Stimulated activated CD4-positive, alpha-beta T cell treated with anti-CD3 and anti-CD28 coated beads, Interleukin-1b, Interleukin-23, amount 100 ng/mL, for 24 hours (primary cell): ENCODE results near the gene OPA1.
"Not testable (repeated sequence)": the region's sequence is repeated elsewhere in the genome, so short reads cannot be mapped to it uniquely, and the experiment has no call there.

Experiments
- DNase-seq, 4 experiments: peaks; one replicate each; pipeline ENCODE4 v3.0.0-alpha.2; 2020; ENCODE audit warnings: low read depth in 4 of 4, low spot score in 1 of 4

The OPA1 gene

DNA sequence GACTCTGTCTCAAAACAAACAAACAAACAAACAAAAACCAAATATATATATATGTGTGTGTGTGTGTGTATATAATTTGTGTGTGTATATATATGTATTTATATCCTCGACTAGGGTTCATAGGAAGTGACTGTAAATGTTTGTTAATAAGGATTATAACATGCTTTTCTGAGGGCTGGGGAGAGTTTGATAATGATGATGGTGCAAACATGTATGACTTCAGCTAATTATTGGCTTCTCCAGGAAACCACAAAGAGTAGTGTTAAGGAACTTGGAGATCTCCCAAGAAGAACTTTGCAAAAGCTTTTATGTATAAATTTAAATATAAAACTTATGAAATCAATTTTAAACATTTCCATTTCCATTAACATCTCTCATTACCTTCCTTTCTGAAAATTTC lies 3.9 kb upstream of the OPA1 start:
- DNase-seq: no peak

DNA sequence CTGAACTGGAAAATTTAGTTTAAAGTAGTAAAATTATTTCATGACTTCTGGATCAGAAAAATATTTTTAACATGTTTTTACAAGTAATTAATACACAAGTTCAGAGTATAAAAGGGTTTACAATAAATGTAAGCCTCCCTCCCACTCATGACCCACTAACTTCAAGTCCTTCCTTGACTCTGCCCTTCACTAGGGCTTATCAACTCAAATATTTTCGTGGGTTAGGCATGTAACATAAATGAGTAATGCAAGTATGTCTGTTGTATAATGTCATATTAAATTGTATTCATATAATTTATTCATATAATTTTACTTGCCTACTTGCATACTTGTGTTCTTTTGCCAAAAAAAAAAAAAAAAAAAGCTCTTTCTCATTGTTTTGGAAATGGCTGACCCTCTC lies 3.4 kb upstream of the OPA1 start:
- DNase-seq: no peak

DNA sequence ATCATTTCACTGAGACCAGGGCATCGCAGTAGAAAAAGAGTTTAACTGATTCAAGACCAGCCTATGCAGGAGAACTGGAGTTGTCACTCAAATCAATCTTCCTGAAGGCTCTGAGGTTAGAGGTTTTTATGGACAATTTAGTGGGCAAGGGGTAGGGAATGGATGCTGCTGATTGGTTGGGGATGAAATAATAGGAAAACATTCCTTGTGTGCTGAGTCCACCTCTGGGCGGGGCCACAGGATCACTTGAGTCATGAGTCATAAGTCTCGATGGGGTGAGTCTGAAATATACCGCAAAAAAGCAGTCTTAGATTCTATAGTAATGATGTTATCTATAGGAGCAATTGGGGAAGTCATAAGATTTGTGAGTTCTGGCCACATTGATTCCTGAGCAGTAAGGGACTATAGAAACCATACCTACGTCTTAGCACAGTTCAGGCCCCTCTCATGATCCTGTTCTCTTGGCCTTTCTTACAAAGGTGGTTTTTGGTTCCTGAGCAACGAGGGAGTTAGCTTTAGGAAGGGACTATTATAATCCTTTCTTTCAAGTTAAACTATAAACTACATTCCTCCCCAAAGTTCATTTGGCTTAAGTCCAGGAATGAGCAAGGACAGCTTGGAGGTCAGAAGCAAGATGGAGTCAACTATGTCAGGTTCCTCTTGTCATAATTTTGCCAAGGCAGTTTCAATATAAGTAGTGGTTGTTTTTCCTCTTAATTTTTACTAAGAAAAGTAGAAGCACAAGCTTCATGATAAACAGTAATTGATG lies 2.7 kb upstream of the OPA1 start:
- no peak for DNase-seq

DNA sequence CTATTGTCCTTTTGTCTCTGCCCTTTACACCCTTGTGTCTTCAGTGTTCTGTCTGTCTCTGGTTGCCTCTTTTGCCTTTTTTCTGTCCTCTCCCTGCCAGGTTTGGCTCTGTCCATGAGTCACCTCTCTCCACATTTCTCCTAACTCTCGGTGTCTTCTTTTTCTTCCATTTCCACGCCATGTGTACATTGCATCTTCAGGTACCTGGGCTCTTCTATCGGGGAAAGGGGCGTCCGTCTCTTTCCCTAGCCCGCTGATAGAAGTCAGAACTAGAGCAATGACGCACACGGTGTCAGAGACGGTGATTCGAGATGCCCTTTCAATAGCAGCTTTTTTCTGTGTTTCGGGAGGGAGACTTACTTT lies 641 bp downstream of the OPA1 start:
- DNase-seq: peak; percentile 15 to 32 (median 18)

GRCh38 chr3:193594946-193595689 lies 2.1 kb downstream of the OPA1 start:
- no peak for DNase-seq

DNA sequence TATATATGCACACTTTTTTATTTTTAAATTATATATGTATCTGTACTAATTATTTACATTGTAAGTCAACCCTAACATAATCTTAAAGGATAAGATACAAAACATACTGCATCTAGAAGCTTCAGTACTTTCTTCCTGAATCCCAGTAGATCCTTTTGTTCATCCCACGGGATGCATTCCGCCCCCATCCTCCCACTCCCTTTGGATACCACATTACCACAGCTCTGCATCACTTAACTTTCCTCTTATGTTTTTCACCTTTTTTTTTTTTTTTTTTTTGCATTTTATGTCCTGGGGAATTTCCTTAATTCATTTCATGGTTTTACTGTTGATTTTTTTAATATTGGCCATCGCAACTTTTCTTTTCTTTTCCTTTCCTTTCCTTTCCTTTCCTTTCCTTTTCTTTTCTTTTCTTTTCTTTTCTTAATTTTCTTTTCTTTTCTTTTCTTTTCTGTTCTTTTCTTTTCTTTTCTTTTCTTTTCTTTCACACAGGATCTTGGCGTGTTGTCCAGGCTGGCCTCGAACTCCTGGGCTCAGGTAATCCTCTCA lies 3.0 kb downstream of the OPA1 start:
- no peak for DNase-seq

DNA sequence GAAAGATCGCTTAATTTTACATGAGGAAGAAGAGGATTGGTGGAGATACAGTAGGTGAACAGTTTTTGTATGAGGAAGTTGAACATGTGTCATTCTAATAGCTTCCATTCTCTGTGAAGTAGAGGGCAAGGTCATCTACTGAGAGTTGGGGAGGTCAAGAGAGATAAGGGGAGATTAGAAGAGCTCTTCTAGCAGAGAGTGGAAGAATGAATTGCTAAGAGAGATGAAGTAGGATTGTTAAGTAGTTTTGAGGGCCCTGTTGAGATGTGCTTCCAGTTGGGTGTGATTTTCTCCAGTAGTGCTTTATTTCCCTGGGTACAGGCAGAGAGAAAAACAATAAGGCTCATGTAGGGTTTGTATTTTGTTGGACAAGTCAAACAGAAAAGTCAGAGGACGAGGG lies 5.2 kb downstream of the OPA1 start:
- DNase-seq: no peak

DNA sequence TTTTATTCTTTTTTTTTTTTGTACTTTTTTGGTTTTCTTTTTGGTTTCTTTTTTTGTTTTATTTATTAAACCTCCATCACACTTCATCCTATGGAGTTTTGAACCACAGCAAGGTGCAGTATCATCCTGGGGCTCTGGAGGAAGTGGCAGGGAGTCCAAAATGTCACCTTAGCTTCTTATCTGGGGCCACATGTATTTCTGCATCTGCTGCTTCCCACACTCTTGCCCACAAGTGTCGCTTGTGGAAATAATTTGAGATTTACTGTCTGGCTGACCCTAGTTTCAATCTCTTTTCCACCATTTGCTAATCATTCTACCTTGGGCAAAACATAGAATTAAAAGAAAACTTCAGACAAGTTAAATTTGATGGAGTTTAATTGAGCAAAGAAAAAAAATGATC lies 6.4 kb downstream of the OPA1 start:
- DNase-seq: no peak

- DNase-seq: peak; percentile 20 to 38 (median 30)
Measured at GRCh38 chr3:193605876-193606275, 12.9 kb downstream of the OPA1 start.

GRCh38 chr3:193606892-193607291 lies 13.9 kb downstream of the OPA1 start:
- DNase-seq: not testable (repeated sequence)

GRCh38 chr3:193610516-193610915 lies 17.5 kb downstream of the OPA1 start:
- not testable (repeated sequence) for DNase-seq

DNA sequence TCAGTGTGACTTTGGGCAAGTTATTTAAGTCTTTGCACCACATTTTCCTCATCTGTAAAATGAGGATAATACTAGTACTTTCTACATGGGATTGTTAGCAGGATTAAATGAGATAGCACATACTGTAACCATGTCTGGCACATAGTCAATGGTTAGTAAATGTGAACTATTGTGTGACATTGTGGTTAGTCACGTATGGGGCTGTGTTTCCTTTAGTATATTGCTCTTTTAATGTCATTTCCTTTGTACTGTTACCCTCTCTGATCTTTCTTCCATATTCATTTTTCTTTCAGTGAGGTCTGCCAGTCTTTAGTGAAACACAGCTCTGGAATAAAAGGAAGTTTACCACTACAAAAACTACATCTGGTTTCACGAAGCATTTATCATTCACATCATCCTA lies 21.4 kb downstream of the OPA1 start:
- no peak for DNase-seq

- no peak for DNase-seq
Measured at GRCh38 chr3:193617628-193618027, 24.6 kb downstream of the OPA1 start.

GRCh38 chr3:193620057-193620456 lies 27.0 kb downstream of the OPA1 start:
- no peak for DNase-seq

- DNase-seq: no peak
Measured at GRCh38 chr3:193620650-193621049, 27.6 kb downstream of the OPA1 start.

- DNase-seq: no peak
Measured at GRCh38 chr3:193621127-193621526, 28.1 kb downstream of the OPA1 start.

DNA sequence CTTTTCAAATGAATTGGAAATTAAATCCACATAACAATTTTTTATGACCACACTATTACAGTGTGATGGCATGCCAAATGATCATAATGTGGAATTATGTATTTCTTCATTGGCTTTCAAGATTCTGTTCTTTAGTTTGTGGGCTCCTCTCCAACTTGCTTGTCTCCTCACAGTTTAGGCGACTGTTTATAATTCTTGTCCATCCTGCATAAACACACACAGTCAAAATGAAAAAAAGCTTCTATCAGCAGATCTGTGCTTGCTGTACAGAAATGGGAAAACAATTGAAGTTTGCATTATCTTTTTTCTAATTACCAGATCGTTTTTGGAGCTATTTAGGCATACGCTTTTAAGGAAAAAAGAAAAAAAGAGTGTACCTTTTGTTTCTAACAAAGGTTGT lies 37.0 kb downstream of the OPA1 start:
- no peak for DNase-seq

DNA sequence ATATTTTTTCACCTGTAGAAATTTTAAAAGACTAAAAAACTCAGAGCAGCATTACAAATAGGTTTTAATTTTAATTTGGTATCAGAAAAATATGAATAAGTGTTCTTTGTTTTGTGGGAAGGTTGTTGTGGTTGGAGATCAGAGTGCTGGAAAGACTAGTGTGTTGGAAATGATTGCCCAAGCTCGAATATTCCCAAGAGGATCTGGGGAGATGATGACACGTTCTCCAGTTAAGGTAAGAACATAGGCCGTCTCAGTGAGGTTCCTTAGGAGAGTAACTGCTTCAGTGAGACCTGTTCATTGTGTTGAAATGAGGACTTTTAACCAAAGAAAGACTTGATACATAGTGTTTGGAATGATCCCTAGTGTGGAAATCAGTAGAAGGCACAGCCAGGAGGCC lies 44.8 kb downstream of the OPA1 start:
- DNase-seq: no peak

- DNase-seq: no peak
Measured at GRCh38 chr3:193638833-193639232, 45.8 kb downstream of the OPA1 start.

- DNase-seq: no peak
Measured at GRCh38 chr3:193640165-193640715, 47.2 kb downstream of the OPA1 start.

DNA sequence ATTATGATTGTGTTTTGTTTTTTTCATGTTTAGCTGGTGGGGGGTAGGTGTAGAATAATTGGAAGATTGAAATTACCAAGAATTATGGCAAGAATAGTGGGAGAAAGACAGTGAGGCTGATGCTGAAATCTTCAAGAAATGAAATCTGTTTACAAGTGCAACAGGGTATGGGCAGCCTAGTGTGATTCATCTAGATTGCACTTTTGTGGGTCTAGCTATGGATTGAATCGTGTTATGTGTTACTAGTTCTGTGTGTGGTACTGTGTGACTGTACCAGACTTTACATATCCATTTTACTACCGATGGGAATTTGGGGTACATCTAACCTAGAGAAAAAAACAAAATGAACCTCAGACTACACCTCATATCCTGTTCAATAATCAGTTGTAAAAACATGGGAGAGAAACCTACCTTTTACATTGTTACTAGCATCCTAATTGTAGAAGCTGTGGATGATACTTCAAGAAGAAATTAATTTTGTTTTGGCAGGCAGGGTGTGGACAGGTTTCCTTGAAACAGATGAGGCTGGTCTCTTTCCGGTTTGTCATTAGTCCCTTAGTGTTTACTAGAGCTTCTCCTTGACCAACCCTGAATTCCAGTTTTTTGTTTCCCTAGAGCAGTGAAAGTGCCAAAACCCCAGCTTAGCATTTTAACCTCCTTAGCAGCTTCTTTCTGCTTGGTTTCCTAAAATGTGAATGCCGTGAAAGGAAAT lies 47.9 kb downstream of the OPA1 start:
- no peak for DNase-seq

DNA sequence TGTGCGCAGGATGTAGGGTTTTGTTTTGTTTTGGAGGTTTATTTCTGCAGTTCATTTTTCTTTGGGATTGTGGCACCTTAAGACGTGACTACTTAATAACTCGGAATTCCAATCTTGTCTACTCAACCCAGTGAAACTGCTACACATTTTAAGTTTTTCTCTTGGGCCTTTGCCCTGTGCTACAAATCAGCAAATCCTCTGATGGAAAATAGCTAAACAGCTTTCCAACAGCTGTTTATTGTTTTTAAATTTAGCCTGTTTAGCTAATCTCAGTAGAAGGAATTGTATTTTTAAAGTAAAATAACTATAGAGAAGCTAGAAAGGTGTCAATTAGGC lies 48.4 kb downstream of the OPA1 start:
- no peak for DNase-seq
